NCI-H128 (cell line): ENCODE results near the gene ASTN2.

ENCODE experiments used
- DNase-seq: peaks from one replicate; lab custom pipeline; 2025; ENCODE audit not compliant: unreplicated experiment; lab: John Stamatoyannopoulos, UW

The ASTN2 gene

DNA sequence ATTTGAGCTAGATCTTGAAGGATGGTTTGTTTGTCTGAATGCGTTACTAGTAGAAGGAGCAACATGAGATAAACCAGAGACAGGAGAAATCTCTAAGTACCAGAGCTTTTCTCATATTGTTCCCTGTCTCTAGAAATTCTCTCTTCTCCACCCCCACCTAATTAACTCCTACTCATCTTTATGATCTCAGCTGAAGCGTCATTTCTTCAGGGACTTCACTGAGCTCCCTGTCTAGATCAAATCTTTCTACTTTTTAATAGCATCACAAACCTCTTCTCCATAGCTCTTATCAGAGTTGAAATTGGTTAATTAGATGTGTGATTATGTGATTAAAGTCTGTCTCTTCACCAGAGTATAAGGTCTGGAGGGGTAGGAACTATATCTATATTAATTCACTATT, 1035.0 kb downstream of the ASTN2 start:
- no peak for DNase-seq

DNA sequence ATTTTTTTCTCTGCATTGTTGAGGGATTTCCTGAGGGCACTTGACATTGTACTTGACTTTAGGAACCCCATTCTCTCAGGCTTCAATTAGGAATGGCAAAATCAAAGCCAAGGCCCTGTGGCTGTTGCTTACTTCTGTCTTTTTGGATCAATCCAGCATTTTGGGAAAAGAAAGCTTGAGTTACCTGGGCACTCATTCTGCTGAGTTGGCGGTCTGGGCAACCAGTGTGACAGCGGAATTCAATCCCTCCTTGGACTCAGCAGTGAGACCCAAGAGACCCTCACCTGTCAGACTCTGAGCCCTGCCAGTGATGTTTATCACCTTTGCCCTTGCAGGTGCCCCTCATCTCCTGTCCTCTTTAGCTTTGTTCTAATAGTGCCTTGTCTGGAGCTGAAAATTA, 1036.0 kb downstream of the ASTN2 start:
- no peak for DNase-seq

DNA sequence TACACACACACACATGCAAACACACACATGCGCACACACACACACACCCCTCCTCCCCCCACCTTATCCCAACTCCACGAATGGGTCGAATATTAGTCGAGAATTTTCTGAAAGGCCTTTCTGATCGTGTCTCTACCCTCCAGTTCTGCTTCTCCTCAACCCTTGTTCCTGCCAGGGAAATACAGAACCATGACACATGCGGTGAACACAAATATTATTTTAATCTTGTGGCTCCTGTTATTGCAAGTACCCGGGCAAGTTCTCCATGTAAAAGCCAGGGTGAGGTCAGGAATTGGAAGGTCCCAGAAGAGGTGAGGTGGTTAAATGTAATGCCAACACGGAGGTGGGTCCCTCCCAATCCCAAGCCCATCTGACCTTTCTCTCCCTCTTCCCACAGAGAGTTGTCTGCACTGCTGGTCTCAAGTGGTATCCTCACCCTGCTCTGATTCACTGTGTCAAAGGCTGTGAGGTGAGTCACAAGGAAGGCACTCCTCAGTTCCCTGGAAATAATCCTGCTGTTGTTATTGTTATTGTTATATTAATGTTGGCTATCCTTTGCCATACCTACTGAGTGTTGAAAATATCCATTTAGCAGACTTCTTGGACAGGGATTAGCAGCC, 1037.6 kb downstream of the ASTN2 start:
- no peak for DNase-seq
